DMS153 (cell line): ENCODE results near the gene SDR39U1.

Experiments
- DNase-seq: peaks from one replicate; lab custom pipeline; 2025; lab: John Stamatoyannopoulos, UW

SDR39U1 gene

GRCh38 chr14:24443053-24443665, 583 bp upstream of the SDR39U1 start:
- DNase-seq, result no peak

DNA sequence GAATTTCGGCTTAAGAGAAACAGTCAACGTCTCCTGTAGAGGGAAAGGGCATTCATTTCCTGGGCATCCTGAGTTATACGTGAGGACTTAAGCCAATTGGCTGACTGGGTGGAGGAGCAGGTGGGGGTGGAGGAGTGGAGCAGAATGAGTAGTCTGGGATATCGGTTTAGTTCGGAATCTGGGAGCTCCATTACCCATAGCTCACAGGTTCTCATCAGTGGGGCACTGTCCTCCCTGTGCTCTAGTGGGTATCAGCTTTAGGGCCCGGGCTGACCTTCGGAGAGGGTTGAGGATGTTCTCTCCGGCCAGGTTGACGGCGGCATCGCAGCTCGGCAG, 704 bp downstream of the SDR39U1 start:
- no peak for DNase-seq

GRCh38 chr14:24441485-24441884, 1.1 kb downstream of the SDR39U1 start:
- DNase-seq, result no peak

DNA sequence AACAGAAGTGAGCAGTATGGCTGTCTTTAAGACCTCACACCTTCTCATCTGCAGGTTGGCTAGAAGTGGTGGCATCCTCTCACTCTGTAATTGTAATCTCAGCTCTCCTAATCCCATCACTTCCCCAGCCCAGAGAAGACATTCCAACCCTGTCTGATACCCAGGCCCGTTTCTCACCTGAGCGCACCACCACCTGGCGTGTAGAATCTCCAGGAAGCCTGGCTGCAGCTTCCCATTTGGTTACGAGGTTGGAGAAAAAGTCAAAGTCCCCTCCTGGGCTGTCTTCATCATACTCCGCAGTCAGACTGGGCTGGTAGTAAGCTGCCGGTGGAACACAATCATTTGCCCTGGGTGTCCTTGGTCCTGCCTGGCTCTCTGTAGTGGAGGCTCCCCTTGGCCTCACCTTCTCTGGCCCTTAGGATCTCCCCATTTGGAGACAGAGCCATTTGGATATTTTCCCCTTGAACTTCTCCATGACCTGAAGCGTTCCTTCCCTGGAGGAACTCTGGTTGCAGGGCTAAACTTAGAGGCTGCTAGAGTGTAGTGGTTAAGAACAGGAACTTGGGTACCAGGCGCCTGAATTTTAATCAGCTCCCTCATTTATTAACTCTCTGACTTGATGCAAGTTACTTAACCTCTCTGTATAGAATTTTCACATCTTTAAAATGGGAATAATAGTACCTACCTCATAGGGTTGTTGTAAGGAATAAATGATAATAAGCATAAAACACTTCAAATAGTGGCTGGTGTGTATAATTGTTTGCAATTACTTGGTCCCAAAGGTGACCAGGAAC, 1.8 kb downstream of the SDR39U1 start:
- no peak for DNase-seq

GRCh38 chr14:24439830-24440605, 2.6 kb downstream of the SDR39U1 start:
- DNase-seq, result no peak

DNA sequence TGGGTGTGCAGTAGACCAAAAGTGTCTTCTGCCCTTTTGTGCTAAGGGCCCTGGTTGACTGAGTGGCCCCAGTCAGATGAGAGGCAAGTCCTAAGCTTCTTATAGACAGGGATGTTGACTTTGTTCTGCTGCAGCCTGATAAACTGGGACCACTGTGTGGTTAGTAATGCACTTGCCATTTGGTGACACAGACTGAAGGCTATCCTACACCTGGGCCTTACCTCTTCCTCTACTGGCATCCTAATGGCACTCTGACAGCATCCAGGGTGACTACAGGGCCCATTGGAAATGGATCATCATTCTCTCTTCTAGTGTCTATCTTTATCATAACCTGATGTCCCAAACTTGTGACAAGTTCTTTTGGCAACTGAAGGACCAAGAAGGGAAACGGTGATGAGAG, 3.3 kb downstream of the SDR39U1 start:
- no peak for DNase-seq

- no peak for DNase-seq
These were observed 4.1 kb downstream of the SDR39U1 start for GRCh38 chr14:24438223-24439097.

DNA sequence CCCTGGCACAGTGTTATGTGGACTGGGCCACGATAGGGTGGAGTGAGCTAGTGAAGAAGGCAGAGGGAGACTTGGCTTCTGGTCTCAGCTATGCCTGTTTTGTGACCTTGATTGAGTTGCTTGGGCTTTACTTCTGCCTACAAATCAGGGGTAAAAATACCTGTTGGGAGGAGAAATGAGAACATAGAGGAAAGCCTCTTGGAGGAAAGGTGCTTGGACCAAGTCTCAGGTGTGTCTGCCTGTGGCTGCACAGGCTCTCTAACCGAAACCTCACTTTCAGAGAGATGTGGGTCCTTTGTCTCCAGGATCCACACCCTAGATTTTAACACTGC, 4.9 kb downstream of the SDR39U1 start:
- no peak for DNase-seq

DNA sequence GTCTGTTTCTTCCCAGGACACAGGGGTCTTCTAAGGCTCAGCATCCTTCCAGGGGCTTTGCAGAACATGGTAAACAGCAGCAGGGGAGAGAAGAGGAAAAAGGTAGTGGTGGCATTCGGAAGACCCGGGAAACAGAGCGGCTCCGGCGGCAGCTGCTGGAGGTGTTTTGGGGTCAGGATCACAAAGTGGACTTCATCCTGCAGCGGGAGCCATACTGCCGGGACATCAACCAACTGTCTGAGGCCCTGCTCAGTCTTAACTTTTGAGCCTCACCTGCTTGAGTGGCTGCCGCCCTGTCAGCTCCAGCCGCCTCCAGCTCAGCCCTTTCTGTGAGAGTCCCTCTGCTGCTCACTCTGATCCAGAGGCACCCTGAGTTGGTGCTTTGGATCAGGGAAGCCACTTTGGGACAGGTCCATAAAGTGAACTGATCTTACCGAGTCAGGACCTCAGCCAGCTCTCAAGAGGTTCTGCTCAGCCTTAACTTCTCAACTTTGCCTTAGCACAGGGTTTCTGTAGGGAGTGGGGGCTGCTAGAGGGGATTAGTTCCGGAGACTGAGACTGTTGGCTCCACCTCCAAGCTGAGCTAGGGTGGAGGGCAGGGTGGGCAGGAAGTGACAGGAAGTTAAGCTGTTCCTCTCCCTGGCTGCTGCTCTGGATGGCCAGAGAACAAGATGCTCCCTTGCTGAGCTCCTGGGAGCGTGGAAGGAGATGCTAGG, 5.4 kb downstream of the SDR39U1 start:
- no peak for DNase-seq

- DNase-seq, result peak; percentile 63
These were observed 6.1 kb downstream of the SDR39U1 start for GRCh38 chr14:24436355-24437019.

DNA sequence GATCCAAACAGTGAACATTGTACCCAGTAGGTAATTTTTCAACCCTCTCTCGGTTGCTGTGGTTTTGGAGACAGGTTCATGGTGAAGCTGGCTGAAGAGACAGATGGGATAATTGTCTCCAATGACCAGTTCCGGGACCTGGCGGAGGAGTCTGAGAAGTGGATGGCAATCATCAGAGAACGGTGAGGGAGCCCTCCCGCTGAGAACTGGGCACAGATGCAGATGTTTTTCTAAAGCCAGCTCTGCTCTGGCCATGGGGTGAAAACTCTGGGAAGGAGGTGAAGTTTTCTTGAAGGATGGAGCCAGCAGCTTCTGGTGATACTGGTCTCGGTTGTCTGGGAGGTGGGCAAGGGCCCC, 6.6 kb downstream of the SDR39U1 start:
- DNase-seq, result no peak

- DNase-seq, result no peak
These were observed 7.3 kb downstream of the SDR39U1 start for GRCh38 chr14:24435192-24435810.

GRCh38 chr14:24434676-24435075, 7.9 kb downstream of the SDR39U1 start:
- DNase-seq, result no peak

- DNase-seq, result no peak
These were observed 8.5 kb downstream of the SDR39U1 start for GRCh38 chr14:24434036-24434435.

- DNase-seq, result no peak
These were observed 10.1 kb downstream of the SDR39U1 start for GRCh38 chr14:24432259-24433131.

GRCh38 chr14:24431569-24432258, 10.9 kb downstream of the SDR39U1 start:
- DNase-seq, result peak; percentile 62

- DNase-seq, result no peak
These were observed 11.7 kb downstream of the SDR39U1 start for GRCh38 chr14:24430682-24431568.

DNA sequence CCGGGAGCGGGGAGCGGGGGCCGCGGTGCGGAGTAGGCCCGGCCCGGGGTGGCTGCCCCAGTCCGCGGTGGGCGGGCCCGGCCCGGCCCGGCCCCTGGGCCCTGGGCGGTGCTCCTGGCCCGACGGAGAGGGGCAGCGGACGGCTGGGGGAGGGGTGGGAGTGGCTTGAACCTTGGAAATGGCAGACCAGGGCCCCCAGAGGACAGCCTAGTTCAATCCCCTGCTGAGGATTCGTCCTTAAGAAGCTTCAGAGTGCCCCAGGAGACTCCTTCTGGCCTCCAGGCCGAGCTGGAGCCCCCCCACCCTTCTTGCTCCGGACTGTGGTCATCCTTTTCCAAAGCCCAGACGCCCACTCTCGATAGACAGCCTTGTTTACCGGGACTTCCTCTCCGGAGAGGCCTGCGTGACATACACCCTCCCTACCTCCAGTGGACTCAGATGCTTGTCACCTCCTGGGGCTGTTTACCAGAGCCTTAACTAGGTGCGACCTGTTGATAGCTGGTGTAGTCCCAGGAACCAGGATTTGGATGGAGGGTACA, 12.4 kb downstream of the SDR39U1 start:
- DNase-seq, result peak; percentile 11
